Measurements from ENCODE around the gene FANCC. TPM values are rescaled to one million over a fixed set of nuclear protein-coding genes. Genes with fewer than 3 reads are reported as not detected.

Gene FANCC
- total RNA-seq, 2 experiments from 2014 or later = 12.9 to 14.8 TPM

GRCh38 chr9:95202076-95202681 is 115.3 kb downstream of the FANCC start:
- Mint-ChIP-seq H3K27ac (no peak overlapping the region), H3K4me3 (no peak overlapping the region), H3K36me3 (peaks cover 4% of the 10 kb centered on the region), H3K4me1 (peaks cover under 1% of the 10 kb centered on the region), H3K27me3 (no peaks in the 10 kb centered on the region), H3K9me3 (no peaks in the 10 kb centered on the region)
- POLR2A ChIA-PET = interaction anchor here (0.5 kb wide), 1 partner anchor 474 kb away, joined by 5 read pairs; no protein-coding TSS in a partner anchor
- no peak for ATAC-seq (ENCODE audit: low read depth)
- DNase-seq = no peak

DNA sequence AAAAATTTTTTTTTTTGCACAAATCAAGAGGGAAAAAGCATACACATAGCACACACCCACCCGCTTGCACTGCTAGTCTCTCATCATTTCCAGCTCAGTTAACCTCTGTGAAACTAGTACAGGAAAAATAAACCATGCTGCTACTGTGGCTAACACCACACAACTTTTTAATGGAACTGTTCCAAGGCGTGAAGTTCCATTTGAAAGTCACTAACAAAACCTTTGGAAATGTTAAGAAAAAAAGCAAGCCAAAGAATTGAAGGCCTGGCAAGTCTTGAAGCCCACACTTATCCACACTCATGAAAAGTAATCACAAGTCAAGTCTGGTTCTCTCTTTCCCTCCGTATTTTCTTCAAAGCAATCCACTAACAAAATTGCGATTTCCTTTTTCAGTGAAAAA is 116.3 kb downstream of the FANCC start:
- ATAC-seq (ENCODE audit: low read depth) (no peak), DNase-seq (no peak)
- Mint-ChIP-seq H3K27me3 (no peaks in the 10 kb centered on the region), H3K4me1 (no peaks in the 10 kb centered on the region), H3K27ac (no peak overlapping the region), H3K36me3 (peaks cover 4% of the 10 kb centered on the region), H3K9me3 (no peaks in the 10 kb centered on the region), H3K4me3 (no peak overlapping the region)
- POLR2A ChIA-PET = interaction anchor here (0.5 kb wide), 1 partner anchor 473 kb away, joined by 5 read pairs; no protein-coding TSS in a partner anchor

DNA sequence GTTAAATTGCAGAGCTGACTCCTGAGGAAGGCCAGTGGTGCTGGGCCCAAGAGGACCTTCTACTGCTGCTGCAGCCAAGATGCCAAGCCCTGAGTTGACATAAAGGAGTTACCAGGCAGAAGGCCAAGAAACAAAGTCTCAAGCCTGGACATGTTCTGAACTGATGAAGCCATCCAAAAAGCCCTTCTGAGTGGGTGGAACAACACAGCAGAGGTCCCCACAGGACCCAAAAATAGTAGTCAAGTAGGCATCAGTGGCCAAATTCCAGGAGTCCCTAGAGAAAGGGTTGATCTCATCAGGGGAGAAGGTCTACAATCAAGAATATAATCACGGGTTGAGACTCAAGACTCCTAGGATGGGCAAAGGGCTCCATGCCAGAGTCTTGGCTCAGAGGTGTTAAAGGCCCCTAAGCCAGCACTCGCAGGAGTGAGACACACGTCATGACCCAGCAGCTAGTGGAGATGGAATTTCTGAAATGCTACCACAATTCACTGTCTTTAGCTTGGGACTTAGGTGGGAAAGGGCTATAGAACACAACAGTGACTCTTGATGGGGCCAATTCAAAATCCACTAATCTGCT is 119.7 kb downstream of the FANCC start:
- Mint-ChIP-seq H3K27ac (peak overlapping the region; percentile 10), H3K9me3 (peaks cover 2% of the 10 kb centered on the region), H3K27me3 (no peaks in the 10 kb centered on the region), H3K4me1 (no peaks in the 10 kb centered on the region), H3K36me3 (peaks cover 4% of the 10 kb centered on the region), H3K4me3 (no peak overlapping the region)
- POLR2A ChIA-PET = no interaction called here
- no peak for DNase-seq
- ATAC-seq (ENCODE audit: low read depth) = no peak

- peaks cover 26% of the 10 kb centered on the region for H3K4me1 Mint-ChIP-seq
- DNase-seq (no peak), ATAC-seq (ENCODE audit: low read depth) (no peak)
- H3K27ac Mint-ChIP-seq = no peak overlapping the region
- peaks cover 8% of the 10 kb centered on the region for H3K9me3 Mint-ChIP-seq
- POLR2A ChIA-PET = no interaction called here
- no peak overlapping the region for H3K4me3 Mint-ChIP-seq
- no peaks in the 10 kb centered on the region for H3K27me3 Mint-ChIP-seq
- H3K36me3 Mint-ChIP-seq = peaks cover 10% of the 10 kb centered on the region
Measured at GRCh38 chr9:95193480-95193879, 124.0 kb downstream of the FANCC start.

GRCh38 chr9:95193067-95193466 is 124.4 kb downstream of the FANCC start:
- Mint-ChIP-seq H3K9me3 (peaks cover 8% of the 10 kb centered on the region), H3K27me3 (no peaks in the 10 kb centered on the region), H3K4me1 (peaks cover 31% of the 10 kb centered on the region), H3K4me3 (no peak overlapping the region), H3K27ac (no peak overlapping the region), H3K36me3 (peaks cover 10% of the 10 kb centered on the region)
- POLR2A ChIA-PET = no interaction called here
- ATAC-seq (ENCODE audit: low read depth) = no peak
- DNase-seq = no peak

DNA sequence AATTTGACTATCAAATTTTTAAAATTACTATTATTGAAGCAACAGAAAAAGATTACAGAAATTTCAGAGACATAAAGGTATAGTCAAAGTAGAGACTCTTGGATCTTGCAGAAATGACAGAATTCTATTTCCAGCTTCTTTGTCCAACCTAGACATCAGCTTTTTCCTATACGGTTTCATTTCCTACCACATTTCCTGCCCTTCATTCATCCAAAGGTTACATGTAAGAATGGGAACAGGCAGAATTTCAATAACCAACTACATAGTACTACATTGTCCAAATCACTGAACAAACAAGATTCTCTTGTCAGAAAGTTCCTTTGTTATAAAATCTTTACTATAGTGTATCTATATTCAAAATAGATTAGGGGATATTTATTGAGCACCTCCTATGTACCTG is 124.9 kb downstream of the FANCC start:
- peaks cover 33% of the 10 kb centered on the region for H3K4me1 Mint-ChIP-seq
- no peak for ATAC-seq (ENCODE audit: low read depth)
- H3K27ac Mint-ChIP-seq = no peak overlapping the region
- DNase-seq = no peak
- H3K4me3 Mint-ChIP-seq = no peak overlapping the region
- H3K9me3 Mint-ChIP-seq = peaks cover 8% of the 10 kb centered on the region
- no peaks in the 10 kb centered on the region for H3K27me3 Mint-ChIP-seq
- peaks cover 10% of the 10 kb centered on the region for H3K36me3 Mint-ChIP-seq
- POLR2A ChIA-PET = no interaction called here

GRCh38 chr9:95190413-95190812 is 127.1 kb downstream of the FANCC start:
- H3K27ac Mint-ChIP-seq = peak overlapping the region; percentile 90

DNA sequence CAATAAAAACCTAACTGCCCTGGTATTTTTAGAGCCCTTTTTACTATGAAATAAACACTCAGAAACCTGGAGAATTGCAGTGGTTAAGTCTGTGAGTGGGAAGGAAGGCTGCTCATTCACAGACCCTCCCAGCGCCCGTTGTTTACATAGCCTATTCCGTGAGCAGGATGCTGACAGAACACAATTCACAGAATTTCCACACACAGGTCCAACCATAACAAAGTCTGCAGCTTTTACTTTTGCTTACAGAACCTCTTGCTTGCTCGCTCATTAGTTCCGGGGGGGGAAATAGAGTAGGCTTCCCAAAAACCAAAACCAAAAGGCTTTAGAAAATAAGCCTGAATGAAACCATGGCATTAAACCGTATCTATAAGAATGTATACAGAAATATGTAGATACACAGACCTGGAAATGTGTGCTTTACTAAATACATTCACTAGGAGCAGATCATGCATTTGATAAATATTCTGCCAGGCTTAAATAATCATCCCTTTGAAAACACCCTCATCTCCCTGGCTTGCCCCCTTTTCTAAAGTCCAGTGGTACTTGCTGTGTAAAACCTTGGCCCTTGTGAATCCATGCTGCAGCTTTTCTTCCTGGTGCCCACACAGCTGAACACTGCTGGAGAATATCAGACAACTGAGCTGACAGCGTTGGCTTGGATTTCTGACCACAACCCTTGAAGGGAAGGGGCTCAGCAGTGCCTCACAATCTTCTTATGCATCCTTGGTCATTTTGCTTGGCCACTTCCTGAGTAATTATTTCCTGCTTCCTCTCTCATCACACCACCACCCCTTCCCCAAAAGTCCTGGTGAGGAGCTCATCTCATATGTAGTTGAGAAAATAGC is 128.0 kb downstream of the FANCC start:
- DNase-seq (no peak), ATAC-seq (ENCODE audit: low read depth) (peak; percentile 92)
- Mint-ChIP-seq H3K27me3 (no peaks in the 10 kb centered on the region), H3K27ac (peak overlapping the region; percentile 90), H3K9me3 (peaks cover 5% of the 10 kb centered on the region), H3K4me1 (peaks cover 37% of the 10 kb centered on the region), H3K36me3 (peaks cover 16% of the 10 kb centered on the region), H3K4me3 (peak overlapping the region; percentile 75)
- POLR2A ChIA-PET = interaction anchor here (0.6 to 1.6 kb wide), 2 partner anchors 320 to 670 kb away, joined by 3 read pairs; no protein-coding TSS in a partner anchor

More at GRCh38 chr9:95190413-95190812, 127.1 kb downstream of the FANCC start:
- H3K4me3 Mint-ChIP-seq = peak overlapping the region; percentile 75
- ATAC-seq (ENCODE audit: low read depth) (no peak), DNase-seq (no peak)
- peaks cover 8% of the 10 kb centered on the region for H3K9me3 Mint-ChIP-seq
- POLR2A ChIA-PET = interaction anchor here (1.6 kb wide), 1 partner anchor 319 kb away, joined by 3 read pairs; no protein-coding TSS in a partner anchor
- H3K36me3 Mint-ChIP-seq = peaks cover 16% of the 10 kb centered on the region
- H3K4me1 Mint-ChIP-seq = peaks cover 37% of the 10 kb centered on the region
- H3K27me3 Mint-ChIP-seq = no peaks in the 10 kb centered on the region

- Mint-ChIP-seq H3K4me1 (peaks cover 37% of the 10 kb centered on the region), H3K4me3 (peak overlapping the region; percentile 62), H3K36me3 (peaks cover 16% of the 10 kb centered on the region), H3K27ac (peak overlapping the region; percentile 82), H3K27me3 (no peaks in the 10 kb centered on the region), H3K9me3 (peaks cover 5% of the 10 kb centered on the region)
- POLR2A ChIA-PET = no interaction called here
- ATAC-seq (ENCODE audit: low read depth) (no peak), DNase-seq (no peak)
Measured at GRCh38 chr9:95188459-95188858, 129.1 kb downstream of the FANCC start.

GRCh38 chr9:95185956-95186355 is 131.6 kb downstream of the FANCC start:
- no peak overlapping the region for H3K4me3 Mint-ChIP-seq
- DNase-seq (no peak), ATAC-seq (ENCODE audit: low read depth) (no peak)
- no peaks in the 10 kb centered on the region for H3K27me3 Mint-ChIP-seq
- H3K36me3 Mint-ChIP-seq = peaks cover 9% of the 10 kb centered on the region
- H3K9me3 Mint-ChIP-seq = no peaks in the 10 kb centered on the region
- no peak overlapping the region for H3K27ac Mint-ChIP-seq
- POLR2A ChIA-PET = no interaction called here
- peaks cover 31% of the 10 kb centered on the region for H3K4me1 Mint-ChIP-seq

DNA sequence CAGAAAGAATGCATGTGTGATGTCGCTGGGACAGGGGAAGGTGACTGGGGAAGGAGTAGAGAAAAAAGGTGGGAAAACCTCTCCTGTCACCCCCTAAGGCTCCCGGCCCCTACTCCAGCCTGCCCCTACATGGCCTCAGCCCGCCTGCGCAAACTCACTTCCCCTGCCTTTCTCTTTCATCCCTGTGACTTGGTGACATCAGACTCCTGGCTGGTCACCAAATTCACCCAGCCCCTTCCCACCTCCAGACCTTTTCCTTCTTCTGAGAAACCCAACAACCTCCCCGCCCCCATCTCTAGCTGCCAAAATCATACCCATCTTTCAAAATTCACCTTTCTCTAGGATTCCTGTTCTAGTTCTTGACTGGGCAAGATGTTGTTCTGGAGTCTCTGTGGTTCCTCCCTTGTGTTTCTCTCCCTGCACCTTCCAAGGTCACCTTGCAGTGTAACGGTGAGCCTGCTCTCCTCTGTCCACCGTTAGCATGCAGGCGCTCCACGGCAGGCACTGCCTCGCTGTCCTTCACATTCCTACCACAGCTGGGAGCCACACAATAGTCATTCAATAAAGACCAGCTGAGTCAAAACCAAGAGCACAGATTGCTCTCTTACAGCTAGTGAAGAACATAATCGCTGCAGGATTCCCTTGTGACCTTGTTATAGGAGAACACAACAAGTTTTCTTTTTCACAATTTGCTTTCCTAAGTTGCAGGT is 134.5 kb downstream of the FANCC start:
- peaks cover 6% of the 10 kb centered on the region for H3K4me1 Mint-ChIP-seq
- DNase-seq = no peak
- POLR2A ChIA-PET = no interaction called here
- no peaks in the 10 kb centered on the region for H3K27me3 Mint-ChIP-seq
- no peak overlapping the region for H3K4me3 Mint-ChIP-seq
- ATAC-seq (ENCODE audit: low read depth) = no peak
- peaks cover 6% of the 10 kb centered on the region for H3K36me3 Mint-ChIP-seq
- no peak overlapping the region for H3K27ac Mint-ChIP-seq
- H3K9me3 Mint-ChIP-seq = no peaks in the 10 kb centered on the region

DNA sequence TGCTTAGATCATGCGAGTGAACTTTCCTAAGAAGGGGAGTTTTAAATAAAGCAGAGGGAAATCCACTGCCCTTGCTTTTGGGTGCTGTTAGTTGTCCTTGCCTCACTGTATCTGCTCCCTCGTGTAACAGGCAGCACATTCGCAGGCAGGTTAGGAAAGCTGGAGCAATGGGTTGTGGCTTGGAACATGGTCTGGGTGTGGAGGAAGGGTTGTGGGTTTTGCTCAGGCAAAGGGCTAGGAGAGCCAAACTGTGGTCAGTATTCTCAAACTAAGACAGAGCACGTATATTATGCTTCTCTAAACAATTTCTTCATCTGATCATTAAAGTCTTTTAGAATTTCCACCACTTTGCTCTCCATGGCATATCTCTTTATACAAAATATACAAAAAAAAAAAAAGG is 135.7 kb downstream of the FANCC start:
- DNase-seq (no peak), ATAC-seq (ENCODE audit: low read depth) (no peak)
- Mint-ChIP-seq H3K9me3 (no peaks in the 10 kb centered on the region), H3K27ac (no peak overlapping the region), H3K27me3 (no peaks in the 10 kb centered on the region), H3K36me3 (peaks cover 5% of the 10 kb centered on the region), H3K4me1 (peaks cover 4% of the 10 kb centered on the region), H3K4me3 (no peak overlapping the region)
- POLR2A ChIA-PET = no interaction called here

DNA sequence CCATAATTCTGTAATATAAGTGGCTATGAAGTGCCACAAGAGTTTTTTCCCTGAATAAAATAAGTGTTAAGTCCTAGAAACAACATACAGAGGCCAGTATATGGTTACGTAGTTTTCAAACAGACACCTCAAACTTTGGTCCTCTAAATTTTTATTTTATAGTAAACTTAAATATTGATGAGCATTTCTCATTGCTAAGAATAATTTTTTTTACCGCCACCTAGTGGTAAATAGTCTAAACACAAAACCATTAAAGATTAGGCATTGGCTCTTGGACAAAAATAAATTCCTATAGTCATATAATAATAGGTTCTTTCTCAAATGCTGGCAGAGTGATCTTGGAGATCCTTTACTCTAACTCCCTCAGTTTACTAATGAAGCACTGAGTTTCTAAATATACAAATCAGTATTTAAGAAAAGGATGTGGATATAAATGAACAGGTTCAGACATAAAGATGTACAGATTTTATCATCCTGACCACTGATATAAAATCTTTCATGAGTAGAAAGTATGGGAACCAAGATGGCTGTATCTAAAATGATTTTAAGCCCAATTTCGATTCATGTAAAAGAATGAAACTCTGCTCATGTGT is 136.2 kb downstream of the FANCC start:
- peaks cover 4% of the 10 kb centered on the region for H3K4me1 Mint-ChIP-seq
- DNase-seq = no peak
- POLR2A ChIA-PET = no interaction called here

More for the DNA sequence above, 136.2 kb downstream of the FANCC start:
- H3K36me3 Mint-ChIP-seq = peaks cover 5% of the 10 kb centered on the region
- no peak overlapping the region for H3K27ac Mint-ChIP-seq
- ATAC-seq (ENCODE audit: low read depth) = no peak
- no peak overlapping the region for H3K4me3 Mint-ChIP-seq
- H3K27me3 Mint-ChIP-seq = no peaks in the 10 kb centered on the region
- no peaks in the 10 kb centered on the region for H3K9me3 Mint-ChIP-seq
